IPS-18c (cell line): ENCODE measurements around the gene METTL6.

Experiments
- H3K4me3 ChIP-seq: 2 replicates; pipeline ENCODE4 v1.7.0; 2013; ENCODE audit warnings: low read depth, mild to moderate bottlenecking, low read length, moderate library complexity; ENCODE audit not compliant: insufficient read depth
- H3K9me3 ChIP-seq: one replicate; pipeline ENCODE4 v1.6.1; 2013; ENCODE audit warnings: mild to moderate bottlenecking, low read length, moderate library complexity; ENCODE audit not compliant: control insufficient read depth, insufficient read depth

Gene METTL6

GRCh38 chr3:15453501-15453900 lies 26.2 kb upstream of the METTL6 start:
- Histone ChIP-seq H3K4me3 (no peak overlapping the region), H3K9me3 (no peaks in the 10 kb centered on the region)

DNA sequence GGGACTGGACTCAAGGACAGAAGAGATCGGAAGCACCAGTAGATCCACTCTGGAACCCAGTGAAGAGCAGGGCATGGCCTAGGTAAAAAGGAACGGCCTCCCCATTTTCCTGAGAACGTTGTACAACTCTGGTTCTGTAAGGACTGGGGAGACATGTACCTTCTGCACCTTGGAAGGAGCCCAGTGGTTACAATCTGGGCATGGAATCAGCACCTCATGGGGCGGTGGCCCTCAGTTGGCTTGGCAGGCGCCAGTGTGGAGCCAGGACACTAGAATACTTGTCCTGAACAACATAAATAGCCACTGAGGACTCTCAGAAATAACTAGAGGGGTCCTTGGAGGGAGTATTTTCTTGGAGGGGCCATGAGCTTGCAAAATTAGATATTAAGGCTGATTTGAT lies 25.6 kb upstream of the METTL6 start:
- no peak overlapping the region for H3K4me3 ChIP-seq
- H3K9me3 ChIP-seq, result no peaks in the 10 kb centered on the region

DNA sequence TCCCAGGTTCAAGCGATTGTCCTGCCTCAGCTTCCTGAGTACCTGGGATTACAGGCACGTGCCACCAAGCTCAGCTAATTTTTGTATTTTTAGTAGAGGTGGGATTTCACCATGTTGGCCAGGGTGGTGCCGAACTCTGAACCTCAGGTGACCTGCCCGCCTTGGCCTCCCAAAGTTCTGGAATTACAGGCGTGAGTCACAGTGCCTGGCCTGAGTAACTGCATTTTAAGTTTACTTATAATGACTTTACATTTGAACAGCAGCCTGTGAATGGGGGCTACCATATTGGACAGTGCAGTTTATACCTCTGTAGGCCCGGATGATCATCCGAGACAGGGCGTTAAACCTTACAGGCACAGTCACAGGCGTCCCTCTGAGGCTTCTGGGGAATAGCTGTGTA lies 24.8 kb upstream of the METTL6 start:
- H3K9me3 ChIP-seq, result no peaks in the 10 kb centered on the region
- no peak overlapping the region for H3K4me3 ChIP-seq

- Histone ChIP-seq H3K9me3 (no peaks in the 10 kb centered on the region), H3K4me3 (no peak overlapping the region)
These were observed 24.1 kb upstream of the METTL6 start for GRCh38 chr3:15451216-15452113.

DNA sequence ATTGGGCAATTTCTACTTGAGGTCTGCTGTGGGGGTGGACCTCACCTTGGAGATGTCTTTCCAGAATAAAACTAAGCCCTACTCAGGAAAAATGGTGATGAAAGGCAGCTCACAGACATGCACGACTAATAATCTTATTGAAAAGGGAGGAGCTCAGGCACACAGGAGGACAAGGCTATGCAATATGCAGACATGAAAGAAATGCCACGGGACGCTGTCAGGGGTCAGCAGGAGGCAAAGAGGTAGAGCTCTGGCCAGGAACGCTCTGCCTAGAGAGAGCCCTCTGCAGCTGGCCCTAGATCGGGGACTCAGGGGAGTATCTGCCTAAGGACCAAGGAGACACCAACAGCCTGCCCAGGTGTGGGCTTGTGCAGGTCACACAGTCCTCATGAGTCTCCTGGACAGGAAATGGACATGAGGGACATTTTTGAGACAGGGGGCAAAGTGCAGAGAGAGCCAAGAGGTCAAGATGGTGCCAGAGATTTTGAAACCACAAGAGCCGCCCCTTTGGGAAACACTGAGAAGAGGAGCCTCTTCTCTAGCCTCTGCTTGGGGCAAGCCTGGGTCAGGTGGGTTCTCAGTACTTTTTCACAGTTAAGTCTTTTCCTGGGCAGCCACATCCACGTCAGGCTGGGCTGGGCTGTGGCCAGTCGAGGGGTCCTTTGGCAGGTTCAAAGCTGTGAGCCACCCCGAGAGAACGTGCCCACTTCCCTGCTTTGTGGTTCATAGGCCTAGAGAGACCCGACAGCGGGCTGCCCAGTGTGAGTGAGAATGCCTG lies 23.3 kb upstream of the METTL6 start:
- no peak overlapping the region for H3K4me3 ChIP-seq
- H3K9me3 ChIP-seq, result no peaks in the 10 kb centered on the region

DNA sequence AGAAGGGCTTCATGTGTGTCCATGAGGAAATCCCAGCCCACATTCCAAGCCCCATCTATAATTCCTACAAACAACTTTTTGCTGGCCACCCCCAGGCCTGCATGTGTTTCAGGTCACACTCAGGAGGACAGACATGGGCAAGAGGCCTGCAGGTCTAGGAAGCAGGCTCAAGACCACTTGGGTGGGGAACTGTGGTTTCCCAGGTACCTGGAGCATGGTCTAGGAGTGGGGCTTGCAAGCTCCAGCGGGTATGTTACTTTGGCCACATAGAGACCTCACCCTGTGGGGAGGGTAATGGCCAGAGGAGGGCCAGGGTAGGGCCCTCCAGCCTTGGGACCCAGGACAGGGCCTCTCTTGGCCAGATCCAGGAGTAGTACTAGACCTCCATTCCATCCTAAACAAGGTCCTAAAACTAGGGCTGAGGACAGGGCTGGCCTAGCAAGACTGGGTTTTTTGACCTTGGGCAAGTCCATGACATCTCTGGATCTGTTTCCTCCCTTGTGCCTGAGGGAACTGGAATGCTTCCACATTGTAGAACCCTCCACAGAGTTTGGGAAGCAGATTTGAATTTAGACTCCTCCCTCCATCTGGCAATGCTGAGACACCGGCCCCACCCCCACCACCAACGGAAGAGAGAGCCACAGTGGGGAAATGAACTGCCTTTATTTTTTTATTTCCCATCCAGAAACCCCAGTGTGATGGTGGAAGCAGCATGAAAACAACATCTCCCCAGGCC lies 22.3 kb upstream of the METTL6 start:
- Histone ChIP-seq H3K4me3 (no peak overlapping the region), H3K9me3 (no peaks in the 10 kb centered on the region)

- Histone ChIP-seq H3K9me3 (no peaks in the 10 kb centered on the region), H3K4me3 (no peak overlapping the region)
These were observed 16.6 kb upstream of the METTL6 start for GRCh38 chr3:15443826-15444524.

- Histone ChIP-seq H3K9me3 (no peaks in the 10 kb centered on the region), H3K4me3 (no peak overlapping the region)
These were observed 13.5 kb upstream of the METTL6 start for GRCh38 chr3:15440891-15441290.

DNA sequence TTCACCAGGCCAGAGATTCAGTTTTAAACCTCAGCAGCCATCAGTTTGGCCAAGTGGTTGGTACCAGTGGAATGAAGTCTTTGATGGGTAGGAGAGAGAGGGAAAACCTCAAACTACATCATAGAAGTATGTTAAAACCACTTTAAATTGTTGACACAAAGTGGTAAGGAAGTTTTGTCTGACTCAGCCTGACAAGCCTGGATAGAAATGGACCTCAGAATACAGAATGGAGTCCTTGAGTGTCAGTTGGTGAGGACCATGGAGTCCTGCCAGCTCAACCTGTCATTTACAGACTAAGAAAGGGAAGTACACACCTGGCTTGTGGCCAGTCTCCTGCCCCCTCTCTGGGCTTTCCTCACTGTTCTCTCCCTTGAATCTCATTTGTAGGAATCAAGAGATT lies 12.1 kb upstream of the METTL6 start:
- H3K4me3 ChIP-seq, result no peak overlapping the region

DNA sequence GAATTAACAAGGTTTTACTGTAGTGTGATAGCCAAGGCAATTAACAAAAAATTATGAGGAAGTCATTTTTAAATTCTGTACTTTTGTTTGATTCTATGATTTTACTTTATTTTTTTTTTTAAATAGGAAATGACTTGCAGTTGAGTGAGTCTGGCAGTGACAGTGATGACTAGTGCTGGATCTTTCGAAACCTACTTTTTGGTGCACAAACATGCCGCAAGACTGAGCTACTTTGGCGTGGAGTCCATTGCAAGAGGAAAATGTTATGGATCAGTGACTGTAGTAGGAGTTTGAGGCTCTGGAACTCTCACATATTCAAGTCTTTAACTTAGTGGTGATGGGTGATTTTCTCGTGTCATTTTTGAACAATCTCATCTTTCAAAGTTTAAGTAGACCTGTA lies 11.6 kb upstream of the METTL6 start:
- Histone ChIP-seq H3K4me3 (no peak overlapping the region), H3K9me3 (no peaks in the 10 kb centered on the region)

More for the DNA sequence above, 12.1 kb upstream of the METTL6 start:
- no peaks in the 10 kb centered on the region for H3K9me3 ChIP-seq

DNA sequence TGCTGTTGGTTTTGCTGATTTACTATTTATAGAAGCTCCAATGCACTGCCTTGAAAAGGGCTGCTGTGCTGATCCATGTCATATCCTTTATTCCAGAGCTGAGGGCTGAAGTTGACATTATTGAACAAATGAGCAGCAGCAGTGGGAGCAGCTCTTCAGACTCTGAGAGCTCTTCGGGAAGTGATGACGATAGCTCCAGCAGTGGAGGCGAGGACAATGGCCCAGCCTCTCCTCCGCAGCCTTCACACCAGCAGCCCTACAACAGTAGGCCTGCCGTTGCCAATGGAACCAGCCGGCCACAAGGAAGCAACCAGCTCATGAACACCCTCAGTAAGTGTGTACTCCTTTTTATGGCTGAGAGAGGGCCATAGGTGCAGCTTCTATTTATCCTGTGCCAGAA lies 8.9 kb upstream of the METTL6 start:
- H3K4me3 ChIP-seq, result no peak overlapping the region

GRCh38 chr3:15434756-15435155 lies 7.4 kb upstream of the METTL6 start:
- H3K9me3 ChIP-seq, result no peaks in the 10 kb centered on the region

More for the DNA sequence above, 8.9 kb upstream of the METTL6 start:
- H3K9me3 ChIP-seq, result no peaks in the 10 kb centered on the region

DNA sequence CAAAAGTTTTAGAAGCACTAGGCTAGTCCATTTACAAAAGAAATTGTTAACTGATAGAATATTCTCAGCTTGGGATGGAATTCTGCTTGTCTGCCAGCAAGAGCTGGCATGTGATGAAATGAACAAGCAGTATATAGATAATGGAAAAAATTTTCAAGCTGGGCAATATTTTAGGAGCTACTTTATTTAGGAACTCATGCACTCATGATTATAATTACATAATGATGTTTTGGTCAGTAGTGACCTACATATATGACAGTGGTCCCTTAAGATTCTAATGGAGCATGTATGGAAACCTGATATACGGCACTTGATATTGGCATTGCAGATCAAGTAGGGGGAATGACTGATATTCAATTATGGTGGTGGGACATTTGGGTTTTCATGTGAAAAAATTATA lies 6.2 kb upstream of the METTL6 start:
- Histone ChIP-seq H3K4me3 (no peak overlapping the region), H3K9me3 (no peaks in the 10 kb centered on the region)

More at GRCh38 chr3:15434756-15435155, 7.4 kb upstream of the METTL6 start:
- no peak overlapping the region for H3K4me3 ChIP-seq

DNA sequence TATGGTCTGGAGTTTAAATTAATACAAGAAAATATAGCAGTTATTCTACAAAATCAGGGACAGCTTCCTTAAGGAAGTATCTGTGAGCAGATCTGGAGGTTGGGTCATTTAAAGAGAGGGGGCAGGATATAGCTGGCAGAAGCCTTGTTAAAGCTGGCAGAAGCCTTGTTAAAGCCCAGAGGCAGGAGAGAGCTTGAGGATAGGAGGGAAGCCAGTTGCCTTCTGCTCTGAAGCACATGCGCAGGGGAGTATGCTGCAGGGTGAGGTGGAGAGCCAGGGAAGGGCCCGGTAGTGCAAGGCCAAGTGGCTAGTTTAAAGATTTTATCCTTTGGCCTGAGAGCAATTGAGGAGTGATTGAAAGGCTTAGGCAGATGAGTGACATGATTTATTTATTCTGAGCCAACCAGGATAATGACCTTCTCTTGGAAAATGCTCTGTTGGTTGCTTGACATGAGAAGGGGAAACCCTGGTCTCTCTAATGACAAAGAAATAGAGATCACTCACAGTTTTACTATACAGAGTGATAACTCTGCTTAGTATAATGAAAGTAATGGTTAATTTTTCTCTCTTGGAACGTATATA lies 4.0 kb upstream of the METTL6 start:
- H3K4me3 ChIP-seq, result no peak overlapping the region
- no peaks in the 10 kb centered on the region for H3K9me3 ChIP-seq

GRCh38 chr3:15430624-15431023 lies 3.3 kb upstream of the METTL6 start:
- H3K4me3 ChIP-seq, result no peak overlapping the region
- no peaks in the 10 kb centered on the region for H3K9me3 ChIP-seq

DNA sequence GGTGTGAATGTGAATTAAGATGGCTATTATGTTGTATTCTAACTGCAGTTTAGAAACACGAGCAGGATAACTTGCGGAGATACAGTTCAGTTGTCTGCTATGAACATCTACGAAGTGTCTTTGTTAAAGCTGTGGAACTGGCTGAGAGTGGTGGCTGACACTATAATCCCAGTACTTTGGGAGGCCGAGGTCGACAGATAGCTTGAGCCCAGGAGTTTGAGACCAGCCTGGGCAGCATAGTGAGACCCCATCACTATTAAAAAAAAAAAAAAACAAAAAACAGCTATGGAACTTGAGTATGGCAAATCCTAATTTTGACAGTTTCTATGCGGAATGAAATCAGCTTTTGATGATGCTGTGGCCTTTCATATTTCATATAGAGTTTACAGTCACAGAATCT lies 1.7 kb upstream of the METTL6 start:
- no peaks in the 10 kb centered on the region for H3K9me3 ChIP-seq
- peak overlapping the region; percentile 98; the same call in 1 of the 2 replicates for H3K4me3 ChIP-seq

GRCh38 chr3:15428539-15428938 lies 1.2 kb upstream of the METTL6 start:
- Histone ChIP-seq H3K4me3 (peak overlapping the region; percentile 98), H3K9me3 (no peaks in the 10 kb centered on the region)
